OCI-LY7 (cell line): Measurements from ENCODE around the gene MCUB. TPM values are rescaled to one million over a fixed set of nuclear protein-coding genes. Genes with fewer than 3 reads are reported as not detected.
"Not testable (repeated sequence)": the region's sequence is repeated elsewhere in the genome, so short reads cannot be mapped to it uniquely, and the experiment has no call there.

Source experiments
- BruUV-seq: library from RNA; stranded (reverse); fragments of 400-500 nt; replicated peaks from 2 replicates; lab custom pipeline; 2021; lab: Mats Ljungman, UMichigan
- CTCF ChIA-PET: fragments of 300-600 bp; sonication (Branson Sonifier 250); formaldehyde crosslinking; loops from one replicate; lab custom pipeline; 2022; ENCODE audit warnings: antibody characterized with exemption; ENCODE audit not compliant: unreplicated experiment; lab: Charles Lee
- POLR2A ChIA-PET: fragments of 300-600 bp; sonication (Branson Sonifier 250); formaldehyde crosslinking; loops from one replicate; lab custom pipeline; 2022; ENCODE audit warnings: antibody characterized with exemption; lab: Charles Lee
- DNase-seq: peaks from one replicate; pipeline ENCODE4 v3.0.0-alpha.2; 2015; ENCODE audit warnings: low spot score
- H2AFZ ChIP-seq: fragments of 200-600 bp; sonication (generic), shearing (Covaris generic); 2 replicates; pipeline ENCODE4 v1.6.1; 2014; ENCODE audit warnings: mild to moderate bottlenecking, antibody characterized with exemption, low read length, moderate library complexity
- H3K27ac ChIP-seq: fragments of 200-600 bp; sonication (generic); 2 replicates; pipeline ENCODE4 v1.5.1; 2014; ENCODE audit warnings: mixed run types, low read depth, mild to moderate bottlenecking, moderate library complexity, low read length, inconsistent platforms; ENCODE audit not compliant: poor library complexity, severe bottlenecking
- H3K36me3 ChIP-seq: fragments of 200-600 bp; sonication (generic); 2 replicates; pipeline ENCODE4 v1.6.1; 2014; ENCODE audit warnings: mild to moderate bottlenecking, antibody characterized with exemption, low read length, moderate library complexity, mixed read lengths; ENCODE audit not compliant: insufficient read depth
- H3K4me1 ChIP-seq: fragments of 200-600 bp; sonication (generic); 2 replicates; pipeline ENCODE4 v1.5.1; 2014; ENCODE audit warnings: mild to moderate bottlenecking, low read length; ENCODE audit not compliant: insufficient read depth, poor library complexity, severe bottlenecking
- H3K4me2 ChIP-seq: fragments of 200-600 bp; sonication (generic); 2 replicates; pipeline ENCODE4 v1.6.1; 2014; ENCODE audit warnings: mild to moderate bottlenecking, low read length
- H3K4me3 ChIP-seq: fragments of 200-600 bp; sonication (generic); 2 replicates; pipeline ENCODE4 v1.5.1; 2014; ENCODE audit warnings: mild to moderate bottlenecking, low read depth, low read length; ENCODE audit not compliant: poor library complexity, severe bottlenecking
- H3K79me2 ChIP-seq: fragments of 200-600 bp; sonication (generic); 2 replicates; pipeline ENCODE4 v1.6.1; 2016; ENCODE audit warnings: low read depth, mild to moderate bottlenecking, low read length, moderate library complexity, mixed read lengths; ENCODE audit not compliant: insufficient read depth
- H3K9me2 ChIP-seq: fragments of 200-600 bp; sonication (generic); 2 replicates; pipeline ENCODE4 v1.6.1; 2016; ENCODE audit warnings: mild to moderate bottlenecking, low read length, mixed read lengths; ENCODE audit not compliant: insufficient read depth
- H3K9me3 ChIP-seq: fragments of 200-600 bp; sonication (generic); 2 replicates; pipeline ENCODE4 v1.6.1; 2014; ENCODE audit warnings: mild to moderate bottlenecking, mixed run types, low read length, mixed read lengths
- H4K20me1 ChIP-seq: fragments of 200-600 bp; sonication (generic); 2 replicates; pipeline ENCODE4 v1.6.1; 2014; ENCODE audit warnings: mild to moderate bottlenecking, antibody characterized with exemption, low read length, moderate library complexity, mixed read lengths; ENCODE audit not compliant: insufficient read depth
- EZH2phosphoT487 ChIP-seq: fragments of 200-600 bp; sonication (generic); IDR thresholded peaks from 2 replicates; pipeline ENCODE4 v1.6.1; 2018; ENCODE audit warnings: low read depth, borderline replicate concordance, mild to moderate bottlenecking, mixed run types, antibody characterized with exemption, low read length, moderate library complexity, mixed read lengths
- intact Hi-C: fragments of 100-400 bp; cut with micrococcal nuclease; formaldehyde crosslinking; loops from one replicate; pipeline ENCODE4 v1.10.0; 2022; ENCODE audit not compliant: unreplicated experiment
- total RNA-seq, 2 experiments: library from RNA; depleted of rRNA in 1 of 2; stranded (reverse); fragments of >200 nt in 1 of 2; shearing (Covaris generic) in 1 of 2; gene quantifications; 2 replicates each; pipeline ENCODE4 v1.2.3, GENCODE V29; 2014 to 2022
- TF ChIP-seq, protein P1 (sequence below): fragments of 200-600 bp; sonication (generic); conservative IDR thresholded peaks from 2 replicates; pipeline ENCODE4 v1.5.1; 2014; ENCODE audit warnings: mild to moderate bottlenecking, antibody characterized with exemption, low read length, moderate library complexity, mixed read lengths

The MCUB gene
- total RNA-seq, 2 experiments from 2014 or later = 40.3 to 64.4 TPM

DNA sequence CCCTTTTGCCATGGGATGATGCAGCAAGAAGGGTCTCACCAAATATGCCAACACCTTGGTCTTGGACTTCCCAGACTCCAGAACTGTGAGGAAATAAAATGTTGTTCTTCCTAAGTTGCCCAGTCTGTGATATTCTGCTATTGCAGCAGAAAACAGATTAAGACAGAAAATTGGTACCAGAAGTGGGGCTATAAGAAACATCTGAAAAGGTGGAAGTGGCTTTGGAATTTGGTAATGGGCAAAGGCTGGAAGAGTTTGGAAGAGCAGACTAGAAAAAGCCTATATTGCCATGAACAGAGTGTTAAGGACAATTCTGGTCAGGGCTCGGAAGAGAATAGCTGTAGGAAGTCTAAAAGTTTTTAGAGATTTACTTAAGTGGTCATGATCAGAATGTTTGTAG lies 115.8 kb downstream of the MCUB start:
- no TSS peak for BruUV-seq
- no peak overlapping the region for H3K27ac ChIP-seq
- H3K9me3 ChIP-seq = peaks cover 18% of the 10 kb centered on the region; the same call in 1 of the 2 replicates
- POLR2A ChIA-PET = no interaction called here
- H3K4me3 ChIP-seq = no peak overlapping the region
- no peaks in the 10 kb centered on the region for H3K9me2 ChIP-seq
- intact Hi-C loops = no loop called here
- TF ChIP-seq EZH2phosphoT487 = no peak
- TF ChIP-seq, protein P1, sequence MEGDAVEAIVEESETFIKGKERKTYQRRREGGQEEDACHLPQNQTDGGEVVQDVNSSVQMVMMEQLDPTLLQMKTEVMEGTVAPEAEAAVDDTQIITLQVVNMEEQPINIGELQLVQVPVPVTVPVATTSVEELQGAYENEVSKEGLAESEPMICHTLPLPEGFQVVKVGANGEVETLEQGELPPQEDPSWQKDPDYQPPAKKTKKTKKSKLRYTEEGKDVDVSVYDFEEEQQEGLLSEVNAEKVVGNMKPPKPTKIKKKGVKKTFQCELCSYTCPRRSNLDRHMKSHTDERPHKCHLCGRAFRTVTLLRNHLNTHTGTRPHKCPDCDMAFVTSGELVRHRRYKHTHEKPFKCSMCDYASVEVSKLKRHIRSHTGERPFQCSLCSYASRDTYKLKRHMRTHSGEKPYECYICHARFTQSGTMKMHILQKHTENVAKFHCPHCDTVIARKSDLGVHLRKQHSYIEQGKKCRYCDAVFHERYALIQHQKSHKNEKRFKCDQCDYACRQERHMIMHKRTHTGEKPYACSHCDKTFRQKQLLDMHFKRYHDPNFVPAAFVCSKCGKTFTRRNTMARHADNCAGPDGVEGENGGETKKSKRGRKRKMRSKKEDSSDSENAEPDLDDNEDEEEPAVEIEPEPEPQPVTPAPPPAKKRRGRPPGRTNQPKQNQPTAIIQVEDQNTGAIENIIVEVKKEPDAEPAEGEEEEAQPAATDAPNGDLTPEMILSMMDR = no peak
- H3K4me1 ChIP-seq = no peaks in the 10 kb centered on the region
- no peaks in the 10 kb centered on the region for H3K79me2 ChIP-seq
- CTCF ChIA-PET = no interaction called here
- H2AFZ ChIP-seq = no peak overlapping the region
- H4K20me1 ChIP-seq = no peaks in the 10 kb centered on the region
- H3K36me3 ChIP-seq = peaks cover 46% of the 10 kb centered on the region
- H3K4me2 ChIP-seq = no peak overlapping the region
- DNase-seq = no peak

- H3K27ac ChIP-seq = no peak overlapping the region
Observed at GRCh38 chr4:109676886-109677285, 116.8 kb downstream of the MCUB start.

GRCh38 chr4:109678472-109678871 lies 118.4 kb downstream of the MCUB start:
- H3K4me1 ChIP-seq = not testable (repeated sequence)

More at GRCh38 chr4:109676886-109677285, 116.8 kb downstream of the MCUB start:
- Histone ChIP-seq H3K9me3 (peaks cover 9% of the 10 kb centered on the region; the same call in 1 of the 2 replicates), H3K36me3 (peaks cover 40% of the 10 kb centered on the region), H3K4me2 (no peak overlapping the region), H3K4me3 (no peak overlapping the region), H2AFZ (no peak overlapping the region), H3K79me2 (no peaks in the 10 kb centered on the region), H3K9me2 (no peaks in the 10 kb centered on the region), H4K20me1 (no peaks in the 10 kb centered on the region), H3K4me1 (no peaks in the 10 kb centered on the region)
- POLR2A ChIA-PET = no interaction called here
- no TSS peak for BruUV-seq
- TF ChIP-seq EZH2phosphoT487 = no peak
- TF ChIP-seq, protein P1 = no peak
- intact Hi-C loops = no loop called here
- CTCF ChIA-PET = no interaction called here
- DNase-seq = no peak

GRCh38 chr4:109678925-109679324 lies 118.9 kb downstream of the MCUB start:
- POLR2A ChIA-PET, H3K4me2 ChIP-seq, H4K20me1 ChIP-seq, intact Hi-C loops, H2AFZ ChIP-seq, H3K27ac ChIP-seq, H3K79me2 ChIP-seq, H3K4me3 ChIP-seq, DNase-seq, H3K4me1 ChIP-seq, H3K9me2 ChIP-seq, BruUV-seq, H3K9me3 ChIP-seq: not testable (repeated sequence)
- CTCF ChIA-PET = interaction anchor here (0.6 kb wide), 1 partner anchor 240 kb away, joined by 5 read pairs; no protein-coding TSS in a partner anchor
- peaks cover 36% of the 10 kb centered on the region for H3K36me3 ChIP-seq

More at GRCh38 chr4:109678472-109678871, 118.4 kb downstream of the MCUB start:
- H3K9me2 ChIP-seq, H3K9me3 ChIP-seq, H3K4me3 ChIP-seq, H3K4me2 ChIP-seq, H2AFZ ChIP-seq, BruUV-seq, intact Hi-C loops, H3K27ac ChIP-seq, DNase-seq, H3K79me2 ChIP-seq, H4K20me1 ChIP-seq, POLR2A ChIA-PET: not testable (repeated sequence)
- CTCF ChIA-PET = interaction anchor here (0.6 kb wide), 1 partner anchor 239 kb away, joined by 5 read pairs; no protein-coding TSS in a partner anchor
- H3K36me3 ChIP-seq = peaks cover 39% of the 10 kb centered on the region
